Activated gamma-delta T cell treated with Interleukin-2 at 50 U/mL for 16 hours (primary cell): ENCODE measurements around the gene CCDC182.

ENCODE experiments used
- DNase-seq: peaks from one replicate; pipeline ENCODE4 v3.0.0-alpha.2; 2020

CCDC182 gene

GRCh38 chr17:57696050-57696449 is 49.0 kb downstream of the CCDC182 start:
- DNase-seq: no peak
